ENCODE measurements around the gene PHF2.

The PHF2 gene

DNA sequence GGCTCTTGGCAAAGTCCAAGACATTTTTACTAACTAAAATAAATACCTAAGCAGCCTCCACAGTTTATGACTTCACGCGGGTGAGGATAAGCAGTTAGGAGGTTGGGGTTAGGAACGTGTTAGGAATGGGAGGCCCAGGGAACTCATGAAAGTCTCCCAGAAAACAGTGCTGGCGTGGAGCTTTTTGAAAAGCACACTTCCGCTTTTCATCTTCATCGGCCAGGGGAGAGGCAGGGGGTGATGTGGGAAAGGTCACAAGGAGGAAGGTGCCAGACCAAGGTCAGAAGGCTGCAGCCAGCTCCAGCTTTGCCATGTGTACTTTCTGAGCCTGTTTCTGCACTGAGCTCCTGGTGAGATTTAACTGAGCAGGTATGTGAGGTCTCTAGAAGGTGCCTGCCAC lies 149.0 kb downstream of the PHF2 start:
- Histone ChIP-seq H3K9me2 (replicated peaks; ENCODE audit: insufficient read depth, low read length) (no peaks in the 10 kb centered on the region), H3K4me2 (ENCODE audit: low read depth, low read length) (no peak overlapping the region), H3K79me2 (ENCODE audit: low read length) (no peaks in the 10 kb centered on the region), H3K4me3 (ENCODE audit: low read length) (no peak overlapping the region), H2AFZ (ENCODE audit: low read length) (no peak overlapping the region), H3K27me3 (replicated peaks; ENCODE audit: insufficient read depth, low read length) (no peaks in the 10 kb centered on the region), H3K36me3 (replicated peaks; ENCODE audit: insufficient read depth, low read length) (no peaks in the 10 kb centered on the region), H3K9me3 (replicated peaks; ENCODE audit: insufficient read depth, low read length) (no peaks in the 10 kb centered on the region), H3K4me1 (ENCODE audit: low read length) (no peaks in the 10 kb centered on the region), H3K9ac (ENCODE audit: low read length) (no peak overlapping the region), H3F3A (ENCODE audit: insufficient read depth, low read length) (no peaks in the 10 kb centered on the region), H3K27ac (ENCODE audit: low read length) (no peak overlapping the region), H4K20me1 (ENCODE audit: insufficient read depth, low read length) (no peaks in the 10 kb centered on the region)
- DNase-seq = no peak
- TF ChIP-seq, protein P1, sequence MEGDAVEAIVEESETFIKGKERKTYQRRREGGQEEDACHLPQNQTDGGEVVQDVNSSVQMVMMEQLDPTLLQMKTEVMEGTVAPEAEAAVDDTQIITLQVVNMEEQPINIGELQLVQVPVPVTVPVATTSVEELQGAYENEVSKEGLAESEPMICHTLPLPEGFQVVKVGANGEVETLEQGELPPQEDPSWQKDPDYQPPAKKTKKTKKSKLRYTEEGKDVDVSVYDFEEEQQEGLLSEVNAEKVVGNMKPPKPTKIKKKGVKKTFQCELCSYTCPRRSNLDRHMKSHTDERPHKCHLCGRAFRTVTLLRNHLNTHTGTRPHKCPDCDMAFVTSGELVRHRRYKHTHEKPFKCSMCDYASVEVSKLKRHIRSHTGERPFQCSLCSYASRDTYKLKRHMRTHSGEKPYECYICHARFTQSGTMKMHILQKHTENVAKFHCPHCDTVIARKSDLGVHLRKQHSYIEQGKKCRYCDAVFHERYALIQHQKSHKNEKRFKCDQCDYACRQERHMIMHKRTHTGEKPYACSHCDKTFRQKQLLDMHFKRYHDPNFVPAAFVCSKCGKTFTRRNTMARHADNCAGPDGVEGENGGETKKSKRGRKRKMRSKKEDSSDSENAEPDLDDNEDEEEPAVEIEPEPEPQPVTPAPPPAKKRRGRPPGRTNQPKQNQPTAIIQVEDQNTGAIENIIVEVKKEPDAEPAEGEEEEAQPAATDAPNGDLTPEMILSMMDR (IDR thresholded peaks at IDR 0.05; ENCODE audit: low read length) = no peak
- TF ChIP-seq EZH2phosphoT487 (IDR thresholded peaks at IDR 0.05; ENCODE audit: low read length) (no peak), EZH2 (optimal IDR thresholded peaks at IDR 0.05; ENCODE audit: low read depth, low read length) (no peak)

DNA sequence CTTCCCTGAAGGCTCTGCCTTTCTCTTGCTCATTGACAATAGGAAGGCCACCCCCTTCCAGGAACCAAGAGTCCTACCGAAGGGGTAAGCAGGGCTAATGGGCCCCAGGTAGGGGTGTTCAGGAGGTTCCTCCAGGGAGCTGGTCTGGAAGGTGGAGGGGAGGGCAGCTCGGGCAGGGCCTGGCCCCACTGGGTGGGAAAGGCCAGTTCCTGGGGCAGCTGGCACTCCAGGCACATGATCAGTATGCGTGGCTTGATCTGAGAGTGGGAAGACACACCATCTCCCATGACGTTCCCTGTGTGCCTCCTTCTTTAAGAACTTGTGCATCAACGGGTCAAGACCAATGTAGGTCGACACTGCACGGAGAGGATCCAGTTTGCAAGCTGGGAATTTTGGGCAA lies 149.8 kb downstream of the PHF2 start:
- no peak for DNase-seq
- no peaks in the 10 kb centered on the region for H3K9me2 ChIP-seq (replicated peaks; ENCODE audit: insufficient read depth, low read length)
- H3K27ac ChIP-seq (ENCODE audit: low read length) = no peak overlapping the region
- no peaks in the 10 kb centered on the region for H3F3A ChIP-seq (ENCODE audit: insufficient read depth, low read length)
- H2AFZ ChIP-seq (ENCODE audit: low read length) = no peak overlapping the region
- H3K4me1 ChIP-seq (ENCODE audit: low read length) = no peaks in the 10 kb centered on the region
- H3K27me3 ChIP-seq (replicated peaks; ENCODE audit: insufficient read depth, low read length) = no peaks in the 10 kb centered on the region
- no peak overlapping the region for H3K4me2 ChIP-seq (ENCODE audit: low read depth, low read length)
- H3K79me2 ChIP-seq (ENCODE audit: low read length) = no peaks in the 10 kb centered on the region
- H3K4me3 ChIP-seq (ENCODE audit: low read length) = no peak overlapping the region
- H3K36me3 ChIP-seq (replicated peaks; ENCODE audit: insufficient read depth, low read length) = no peaks in the 10 kb centered on the region
- H4K20me1 ChIP-seq (ENCODE audit: insufficient read depth, low read length) = no peaks in the 10 kb centered on the region
- TF ChIP-seq EZH2 (optimal IDR thresholded peaks at IDR 0.05; ENCODE audit: low read depth, low read length) (no peak), EZH2phosphoT487 (IDR thresholded peaks at IDR 0.05; ENCODE audit: low read length) (no peak)
- TF ChIP-seq, protein P1 (IDR thresholded peaks at IDR 0.05; ENCODE audit: low read length) = no peak
- no peak overlapping the region for H3K9ac ChIP-seq (ENCODE audit: low read length)
- no peaks in the 10 kb centered on the region for H3K9me3 ChIP-seq (replicated peaks; ENCODE audit: insufficient read depth, low read length)
